HepG2 (cell line): ENCODE measurements around the gene SEZ6. TPM values are rescaled to one million over a fixed set of nuclear protein-coding genes. Genes with fewer than 3 reads are reported as not detected.

ENCODE experiments used
- polyA plus RNA-seq, 8 experiments: library from polyadenylated mRNA; depleted of rRNA in 3 of 8; stranded (reverse) in 7 of 8; unstranded in 1 of 8; fragments of >200 nt; fragmentation: Illumina TruSeq in 4 of 8; extraction: Trizol in 4 of 8; gene quantifications; 2 replicates each; pipeline versions ENCODE4 v1.2.1 to v1.2.3, GENCODE V29; 2011 to 2016; ENCODE audit warnings: low read depth in 4 of 8, missing spikeins in 1 of 8, mixed read lengths in 1 of 8; ENCODE audit not compliant: insufficient read depth in 1 of 8
- total RNA-seq, 5 experiments: library from RNA; depleted of rRNA; stranded (reverse); fragments of >200 nt; fragmentation: Illumina TruSeq; extraction: Trizol; gene quantifications; 2 replicates each; pipeline ENCODE4 v1.2.3, GENCODE V29; 2016; ENCODE audit warnings: low read depth in 1 of 5

The SEZ6 gene
- total and polyA plus RNA-seq, 2 of the 13 experiments (the other 11 are each of a cell fraction or from before 2014, with no cell fraction given) = not detected

Other genes with a start within 250 kb of the SEZ6 start
- 3.5 and 4.7 TPM in 2 replicates for gene FAM222B, start 163.2 kb downstream of the SEZ6 start, total RNA-seq (2016; rRNA removed; fragmentation: Illumina TruSeq; extraction: Trizol)
- gene FAM222B, start 163.2 kb downstream of the SEZ6 start, polyA plus RNA-seq (2011; rRNA removed) = 7.3 TPM in 2 replicates
- 46.9 and 50.7 TPM in 2 replicates for gene ERAL1, start 151.0 kb downstream of the SEZ6 start, total RNA-seq (2016; rRNA removed; fragmentation: Illumina TruSeq; extraction: Trizol)
- 72.2 and 73.5 TPM in 2 replicates for gene ERAL1, start 151.0 kb downstream of the SEZ6 start, polyA plus RNA-seq (2011; rRNA removed)
- gene FLOT2, start 108.3 kb downstream of the SEZ6 start, total RNA-seq (2016; rRNA removed; fragmentation: Illumina TruSeq; extraction: Trizol) = 54.3 and 60.7 TPM in 2 replicates
- 54.5 and 60.6 TPM in 2 replicates for gene FLOT2, start 108.3 kb downstream of the SEZ6 start, polyA plus RNA-seq (2011; rRNA removed)
- 7.6 and 12.6 TPM in 2 replicates for gene DHRS13, start 103.0 kb downstream of the SEZ6 start, total RNA-seq (2016; rRNA removed; fragmentation: Illumina TruSeq; extraction: Trizol)
- 11.8 and 14.9 TPM in 2 replicates for gene DHRS13, start 103.0 kb downstream of the SEZ6 start, polyA plus RNA-seq (2011; rRNA removed)
- 9.8 and 10.0 TPM in 2 replicates for gene PHF12, start 54.5 kb downstream of the SEZ6 start, total RNA-seq (2016; rRNA removed; fragmentation: Illumina TruSeq; extraction: Trizol)
- 17.1 and 23.9 TPM in 2 replicates for gene PHF12, start 54.5 kb downstream of the SEZ6 start, polyA plus RNA-seq (2011; rRNA removed)
- gene PIPOX, start 37.1 kb upstream of the SEZ6 start, total RNA-seq (2016; rRNA removed; fragmentation: Illumina TruSeq; extraction: Trizol) = 87.3 and 118 TPM in 2 replicates
- 154 and 170 TPM in 2 replicates for gene PIPOX, start 37.1 kb upstream of the SEZ6 start, polyA plus RNA-seq (2011; rRNA removed)
- 21.2 and 24.8 TPM in 2 replicates for gene MYO18A, start 174.4 kb upstream of the SEZ6 start, total RNA-seq (2016; rRNA removed; fragmentation: Illumina TruSeq; extraction: Trizol)
- 16.8 and 23.2 TPM in 2 replicates for gene MYO18A, start 174.4 kb upstream of the SEZ6 start, polyA plus RNA-seq (2011; rRNA removed)
- gene CRYBA1, start 240.8 kb upstream of the SEZ6 start, total RNA-seq (2016; rRNA removed; fragmentation: Illumina TruSeq; extraction: Trizol) = not detected in 2 replicates
- gene CRYBA1, start 240.8 kb upstream of the SEZ6 start, polyA plus RNA-seq (2011; rRNA removed) = not detected in 2 replicates